GM19023 (cell line): ENCODE results near the gene ERC1.

Source experiments
- ATAC-seq: cut with Tn5 transposase; IDR thresholded peaks from one replicate; pipeline ENCODE4 v1.9.1; 2021; ENCODE audit warnings: mild to moderate bottlenecking, moderate library complexity; ENCODE audit not compliant: unreplicated experiment

ERC1 gene

DNA sequence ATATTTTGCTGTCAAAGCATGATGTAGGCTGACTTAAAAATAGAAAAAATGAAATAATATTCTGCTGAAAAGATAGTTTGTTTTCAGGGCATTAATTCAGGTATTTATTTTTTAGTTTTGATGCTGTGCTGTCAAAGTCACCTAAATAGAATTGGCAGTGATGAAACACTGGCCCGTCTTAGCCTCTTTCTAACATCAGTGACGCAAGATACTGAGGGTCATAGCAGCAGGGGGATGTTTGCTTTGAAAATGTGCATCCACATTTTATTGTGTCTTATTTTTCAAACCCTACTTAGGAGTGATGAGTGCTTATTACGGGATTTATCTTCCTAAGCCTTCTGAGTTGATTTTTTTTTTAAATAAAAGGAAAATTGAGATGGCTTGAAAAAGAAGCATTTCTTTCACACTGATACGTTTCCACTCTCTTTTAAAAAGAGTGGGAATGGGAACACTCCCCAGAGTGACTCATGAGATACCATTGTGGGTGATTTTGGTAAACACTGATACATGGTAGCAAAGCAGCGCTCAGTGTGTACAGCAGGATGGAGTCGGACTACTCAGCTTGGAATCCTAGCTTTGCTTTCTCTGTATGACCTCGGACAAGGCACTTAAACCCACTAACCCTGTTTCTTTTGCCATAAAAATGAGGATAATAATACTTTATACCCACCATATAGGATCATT is 290.8 kb downstream of the ERC1 start:
- ATAC-seq, result no peak

DNA sequence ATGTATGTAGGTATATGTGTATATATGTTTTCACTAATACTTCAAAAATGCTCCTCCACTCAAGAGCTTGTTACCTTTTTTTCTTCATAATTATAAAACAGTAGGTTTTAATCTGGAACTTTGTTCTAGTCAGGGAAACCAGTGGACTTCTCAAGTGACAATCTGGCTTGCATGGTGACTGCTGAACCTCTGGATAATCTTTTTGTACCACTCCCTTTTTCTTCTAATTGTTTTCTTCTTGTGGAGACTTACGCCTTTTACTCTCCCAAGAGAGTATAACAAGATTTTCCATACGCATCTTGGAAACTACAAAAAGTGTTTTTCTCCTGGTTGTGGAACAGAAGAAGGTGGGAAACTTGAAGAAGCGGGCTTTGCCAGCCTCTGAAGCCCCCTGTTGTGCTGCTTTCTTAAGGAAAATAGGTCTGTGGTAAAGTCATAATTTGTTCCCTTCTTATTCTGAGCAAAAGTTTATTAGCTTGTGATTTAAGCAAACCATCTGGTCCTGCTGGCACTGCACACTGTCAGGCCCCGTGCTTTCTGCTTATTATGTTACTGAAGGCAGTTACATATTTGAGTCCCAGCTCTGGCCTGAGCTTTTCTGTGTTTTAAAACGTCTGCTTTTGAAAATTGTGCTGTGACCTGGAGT is 291.8 kb downstream of the ERC1 start:
- ATAC-seq, result no peak

DNA sequence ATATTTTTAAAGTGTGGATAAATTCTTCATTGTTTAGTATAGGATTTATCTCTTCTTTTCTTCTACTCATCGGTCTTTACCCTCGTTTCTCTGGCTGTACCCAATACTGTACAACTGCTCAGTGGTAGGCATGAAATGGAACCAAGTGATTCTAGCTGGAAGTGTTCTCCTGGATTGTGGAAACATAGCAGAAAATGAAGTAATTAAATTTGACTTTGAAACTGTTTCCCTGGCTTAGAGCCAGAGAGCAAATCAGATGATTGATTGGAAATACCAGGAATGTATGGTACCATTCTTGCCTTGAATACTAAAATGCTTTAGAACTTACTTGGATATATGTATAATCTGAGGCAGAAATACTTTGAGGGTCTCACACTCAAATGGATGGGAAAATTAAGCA is 292.3 kb downstream of the ERC1 start:
- ATAC-seq, result no peak

DNA sequence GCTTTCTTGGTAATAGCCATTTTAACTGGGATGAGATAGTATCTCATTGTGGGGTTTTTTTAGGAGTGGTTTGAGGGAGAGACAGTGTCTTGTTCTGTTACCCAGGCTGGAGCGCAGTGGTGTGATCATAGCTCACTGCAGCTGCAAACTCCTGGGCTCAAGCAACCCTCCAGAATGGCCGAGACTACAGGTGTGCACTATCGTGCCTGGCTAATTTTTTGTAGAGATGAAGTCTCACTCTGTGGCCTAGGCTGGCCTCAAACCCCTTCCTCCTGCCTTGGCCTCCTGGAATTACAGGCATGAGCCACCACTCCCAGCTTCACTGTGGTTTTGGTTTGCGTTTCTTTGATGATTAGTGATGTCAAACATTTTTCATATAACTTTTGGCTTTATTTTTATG is 293.6 kb downstream of the ERC1 start:
- ATAC-seq, result no peak

DNA sequence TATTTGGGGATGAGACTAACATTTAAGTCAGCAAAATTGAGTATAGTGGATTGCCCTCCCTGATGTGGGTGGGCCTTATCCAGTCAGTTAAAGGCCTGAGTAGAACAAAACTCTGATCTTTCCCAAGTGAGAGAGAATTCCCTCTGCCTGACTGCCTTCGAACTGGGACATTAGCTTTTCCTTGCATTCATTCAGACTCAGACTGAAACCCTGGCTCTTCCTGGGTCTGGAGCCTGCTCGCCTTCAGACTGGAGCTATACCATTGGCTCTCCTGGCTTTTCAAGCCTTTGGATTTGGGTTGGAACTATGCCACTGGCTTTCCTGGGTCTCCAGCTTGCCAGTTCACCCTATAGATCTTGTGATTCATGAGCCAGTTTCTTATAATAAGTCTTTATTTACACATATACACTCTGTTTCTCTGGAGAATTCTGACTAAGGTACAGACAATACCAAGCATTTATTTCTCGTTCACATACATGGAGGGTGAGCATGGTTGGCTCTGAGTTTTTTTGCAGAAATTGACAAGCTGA is 296.5 kb downstream of the ERC1 start:
- ATAC-seq, result no peak

DNA sequence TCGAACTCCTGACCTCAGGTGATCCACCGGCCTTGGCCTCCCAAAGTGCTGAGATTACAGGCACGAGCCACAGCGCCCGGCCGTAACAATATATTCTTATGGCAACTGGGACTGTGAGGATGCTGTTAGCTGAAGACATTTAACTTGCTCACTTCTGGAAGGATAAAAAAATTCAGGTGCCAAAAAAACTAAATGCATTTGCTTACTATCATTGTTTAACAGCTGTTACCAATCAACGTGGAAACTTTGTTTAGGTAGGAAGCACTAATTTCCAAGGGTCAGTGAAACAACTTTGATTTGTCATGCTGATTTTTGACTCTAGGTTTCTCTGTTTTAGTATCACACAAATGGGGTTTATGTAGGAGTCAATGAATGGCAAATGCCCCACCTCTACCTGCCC is 297.3 kb downstream of the ERC1 start:
- ATAC-seq, result no peak

DNA sequence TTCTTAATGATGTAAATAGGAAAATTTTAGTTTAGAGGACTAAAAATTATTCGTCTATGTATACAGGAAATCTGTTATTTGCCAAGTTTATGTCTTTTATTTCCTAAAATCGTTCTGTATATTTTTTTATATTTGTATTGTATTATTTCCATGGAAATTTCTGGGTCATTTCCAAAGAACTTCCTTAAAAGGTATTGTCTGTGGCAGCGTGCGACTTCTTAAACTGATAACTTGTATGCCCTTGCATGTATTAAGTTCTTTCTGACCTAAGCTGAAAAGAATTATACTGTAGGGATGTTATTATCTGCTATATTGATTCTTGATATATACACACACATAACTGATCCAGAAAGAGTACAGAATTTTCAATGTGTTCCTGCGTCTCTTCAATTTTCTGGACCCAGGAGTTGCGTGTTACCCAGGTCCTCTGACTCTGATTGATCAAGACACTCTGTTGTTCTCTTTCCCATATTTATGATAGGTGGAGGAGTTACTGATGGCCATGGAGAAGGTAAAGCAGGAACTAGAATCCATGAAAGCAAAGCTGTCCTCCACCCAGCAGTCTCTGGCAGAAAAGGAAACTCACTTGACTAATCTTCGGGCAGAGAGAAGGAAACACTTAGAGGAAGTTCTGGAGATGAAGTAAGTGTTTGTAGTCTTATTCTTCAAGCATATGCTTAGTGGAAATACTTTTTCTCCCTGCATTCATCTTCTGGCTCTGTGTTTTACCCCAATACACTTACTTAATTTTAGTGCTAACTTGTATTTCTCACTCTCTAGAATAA is 298.5 kb downstream of the ERC1 start:
- no peak for ATAC-seq

DNA sequence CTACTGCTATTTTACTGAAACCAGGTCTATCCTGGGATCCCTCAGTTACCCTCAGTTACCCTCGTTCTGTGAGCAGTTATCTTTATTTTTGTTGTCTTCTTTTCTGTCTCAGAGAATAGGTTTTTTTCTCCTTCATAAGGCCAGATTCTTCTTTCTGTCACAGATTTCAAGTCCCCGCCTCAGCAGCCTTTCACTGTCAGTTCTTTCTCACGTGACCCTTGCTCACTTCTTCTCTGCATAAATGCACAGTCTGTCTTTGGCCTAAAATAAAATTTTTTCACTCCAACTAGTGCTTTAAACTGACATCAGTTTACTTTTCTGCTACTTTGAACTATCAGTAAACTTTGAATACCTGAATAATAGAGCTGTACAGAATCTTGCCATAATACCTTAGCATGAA is 299.7 kb downstream of the ERC1 start:
- ATAC-seq, result no peak

DNA sequence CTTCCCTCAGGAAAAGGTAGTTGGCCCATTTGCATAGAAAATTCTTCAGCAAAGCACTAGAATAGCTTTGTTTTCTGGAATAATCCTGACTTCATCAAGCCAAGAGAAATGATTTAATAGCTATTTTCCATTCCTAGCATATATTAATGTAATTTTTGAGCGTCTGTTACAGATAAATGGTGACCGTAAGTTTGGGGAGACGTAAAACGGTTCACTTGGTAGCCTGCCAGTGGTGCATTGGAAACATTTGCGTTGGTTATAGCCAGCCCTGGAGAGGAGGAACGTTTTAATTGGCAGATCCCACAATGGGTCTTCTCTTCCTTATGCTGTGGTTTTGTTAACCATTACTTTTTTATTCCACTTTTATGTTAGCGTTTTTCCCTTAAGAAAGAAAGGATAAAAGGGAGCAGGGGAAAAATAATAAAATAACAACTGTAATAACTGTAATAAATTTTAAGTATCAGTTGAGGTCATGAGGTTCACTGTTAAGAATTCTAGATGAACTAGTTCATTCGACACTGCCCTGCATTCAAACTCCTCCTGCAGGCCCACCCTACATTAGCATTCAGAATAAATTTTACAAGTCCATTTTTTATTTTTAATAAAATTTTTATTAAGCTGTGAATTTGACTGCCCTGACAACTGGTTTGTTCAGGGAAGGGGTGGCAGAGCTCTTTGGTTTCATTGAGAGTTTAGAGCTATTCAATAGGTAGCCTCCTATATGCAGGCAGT is 300.7 kb downstream of the ERC1 start:
- no peak for ATAC-seq

DNA sequence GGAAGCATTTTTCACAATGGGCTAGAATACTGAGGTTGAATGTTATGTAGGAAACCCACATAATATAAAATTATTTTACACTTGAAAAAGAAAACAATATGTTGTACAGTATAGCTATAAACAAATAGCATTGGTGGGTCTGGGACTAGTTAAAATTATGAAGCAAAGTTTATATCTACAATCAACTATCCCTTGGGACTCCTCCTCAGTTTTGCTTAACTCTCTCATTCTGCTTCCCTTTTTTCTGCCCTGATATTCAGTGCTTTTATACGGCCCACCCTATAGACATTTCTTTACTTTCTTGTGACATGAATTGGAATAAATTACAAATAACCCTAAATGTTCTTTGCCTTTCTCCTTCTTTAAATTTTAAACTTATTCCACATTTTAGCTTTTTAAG is 302.9 kb downstream of the ERC1 start:
- no peak for ATAC-seq

DNA sequence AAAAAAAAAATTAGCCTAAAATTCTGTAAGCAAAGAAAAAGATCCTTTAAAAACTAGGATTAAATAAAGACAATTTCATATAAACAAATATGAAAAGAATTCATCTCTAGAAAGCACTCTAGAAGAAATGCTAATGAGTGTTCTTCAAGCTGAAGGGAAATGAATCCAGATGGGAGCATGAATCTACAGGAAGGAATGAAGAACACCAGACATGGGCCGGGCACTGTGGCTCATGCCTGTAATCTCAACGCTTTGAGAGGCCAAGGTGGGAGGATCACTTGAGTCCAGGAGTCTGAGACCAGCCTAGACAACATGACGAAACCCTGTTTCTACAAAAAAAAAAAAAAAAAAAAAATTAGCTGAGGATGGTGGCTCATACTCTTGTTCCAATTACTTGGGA is 306.2 kb downstream of the ERC1 start:
- ATAC-seq, result no peak

DNA sequence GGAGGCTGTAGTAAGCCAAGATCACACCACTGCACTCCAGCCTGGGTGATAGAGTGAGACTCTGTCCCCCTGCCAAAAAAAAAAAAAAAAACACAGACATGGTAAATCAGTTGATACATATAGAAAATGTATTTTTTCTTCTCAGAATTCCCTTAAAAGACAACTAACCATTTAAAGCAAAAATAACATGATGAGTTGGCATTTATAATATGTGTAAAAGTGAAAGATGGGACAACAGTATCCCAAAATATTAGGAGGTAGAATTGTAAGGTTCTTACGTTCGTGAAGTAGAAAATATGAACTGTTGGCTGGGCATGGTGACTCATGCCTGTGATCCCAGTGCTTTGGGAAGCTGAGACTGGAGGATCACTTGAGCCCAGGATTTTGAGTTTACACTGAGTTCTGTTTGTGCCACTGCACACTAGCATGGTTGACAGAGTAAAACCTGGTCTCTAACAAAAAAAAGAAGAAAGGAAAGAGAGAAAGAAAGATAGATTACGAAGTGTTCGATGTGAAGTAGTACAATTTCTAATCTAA is 306.7 kb downstream of the ERC1 start:
- no peak for ATAC-seq

DNA sequence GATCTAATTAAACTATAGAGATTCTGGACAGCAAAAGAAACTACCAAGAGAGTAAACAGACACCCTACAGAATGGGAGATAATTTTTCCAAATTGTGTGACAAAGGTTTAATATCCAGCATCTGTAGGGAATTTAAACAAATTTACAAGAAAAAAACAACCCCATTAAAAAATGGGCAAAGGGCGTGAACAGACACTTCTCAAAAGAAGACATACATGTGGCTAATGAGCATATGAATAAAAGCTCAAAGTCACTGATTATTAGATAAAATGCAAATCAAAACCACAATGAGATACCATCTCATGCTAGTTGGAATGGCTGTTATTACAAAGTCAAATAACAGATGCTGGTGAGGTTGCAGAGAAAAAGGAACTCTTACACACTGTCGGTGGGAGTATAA is 309.4 kb downstream of the ERC1 start:
- no peak for ATAC-seq

DNA sequence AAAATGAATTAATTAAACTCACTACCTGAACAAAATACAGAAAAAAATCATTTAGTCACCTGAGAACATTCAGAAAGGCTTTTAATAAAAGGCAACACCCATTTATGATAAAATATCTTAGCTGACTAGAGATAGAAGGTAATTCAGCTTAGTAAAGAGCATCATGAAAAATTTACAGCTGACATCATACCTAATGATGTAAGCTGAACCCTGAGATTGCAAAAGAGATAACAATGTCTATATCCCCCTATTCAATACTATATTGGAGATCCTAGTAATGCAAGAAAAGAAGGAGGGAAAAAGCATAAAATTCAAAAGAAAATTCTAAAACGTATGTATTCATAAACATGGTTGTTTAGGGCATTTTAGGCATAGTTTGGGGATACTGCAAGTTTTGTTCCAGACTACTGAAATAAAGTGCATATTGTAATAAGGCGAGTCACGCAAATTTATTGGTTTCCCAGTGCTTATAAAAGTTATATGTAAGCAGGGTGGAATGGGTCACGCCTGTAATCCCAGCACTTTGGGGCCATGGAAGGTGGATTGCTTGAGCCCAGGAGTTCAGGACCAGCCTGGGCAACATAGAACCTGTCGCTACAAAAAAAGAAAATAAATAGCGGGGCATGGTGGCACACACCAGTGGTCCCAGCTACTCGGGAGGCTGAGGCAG is 311.3 kb downstream of the ERC1 start:
- ATAC-seq, result no peak

DNA sequence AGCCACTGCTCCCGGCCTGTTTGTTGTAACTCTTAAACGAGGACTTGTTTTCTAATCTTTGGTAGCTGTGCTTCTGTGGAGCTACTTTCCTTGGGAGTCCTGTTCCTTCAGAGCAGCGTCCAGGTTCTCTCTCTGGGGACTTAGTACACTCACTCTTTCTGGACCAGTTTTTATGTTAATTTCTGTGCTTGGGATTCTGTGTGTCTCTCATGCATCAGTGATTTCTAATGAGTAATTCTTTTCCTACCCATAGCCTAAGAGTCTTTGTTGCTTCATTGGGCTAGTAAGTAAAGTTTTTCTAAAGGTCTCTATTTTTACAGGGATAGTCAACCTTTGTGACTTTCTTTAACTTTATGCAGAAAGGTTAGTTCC is 314.0 kb downstream of the ERC1 start:
- ATAC-seq, result no peak

DNA sequence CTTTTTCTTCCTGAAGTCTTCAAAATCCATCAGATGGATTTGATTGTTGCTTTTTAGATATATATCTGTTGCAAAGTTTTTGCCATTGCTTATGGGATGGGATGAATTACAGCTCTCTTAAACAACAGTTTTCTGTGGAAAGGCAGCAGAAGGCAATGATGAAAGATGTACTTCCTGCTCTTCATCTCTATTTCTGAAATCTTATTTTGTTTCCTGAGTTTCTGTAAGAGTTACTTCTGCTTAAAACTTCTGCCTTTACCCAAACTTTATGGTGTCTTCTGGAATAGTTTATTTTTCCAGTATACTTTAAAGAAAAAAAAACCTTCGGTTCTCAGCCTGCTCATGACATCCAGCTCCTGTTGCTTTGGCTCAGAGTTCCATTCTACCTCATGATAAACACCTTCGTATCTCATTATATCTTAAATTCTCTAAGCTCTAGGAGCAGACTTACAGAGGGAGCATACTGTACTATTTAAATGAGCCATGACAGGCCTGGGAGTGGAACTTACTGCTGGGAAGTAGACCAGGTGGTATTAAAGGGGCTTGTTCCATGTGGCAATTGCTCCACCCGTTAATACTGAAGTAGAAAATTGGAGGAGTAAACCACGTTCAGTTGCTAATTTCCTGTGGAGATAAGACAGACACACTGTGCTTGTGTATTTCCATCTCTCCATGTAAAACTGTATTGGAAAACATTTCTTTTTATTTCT is 314.9 kb downstream of the ERC1 start:
- ATAC-seq, result no peak

DNA sequence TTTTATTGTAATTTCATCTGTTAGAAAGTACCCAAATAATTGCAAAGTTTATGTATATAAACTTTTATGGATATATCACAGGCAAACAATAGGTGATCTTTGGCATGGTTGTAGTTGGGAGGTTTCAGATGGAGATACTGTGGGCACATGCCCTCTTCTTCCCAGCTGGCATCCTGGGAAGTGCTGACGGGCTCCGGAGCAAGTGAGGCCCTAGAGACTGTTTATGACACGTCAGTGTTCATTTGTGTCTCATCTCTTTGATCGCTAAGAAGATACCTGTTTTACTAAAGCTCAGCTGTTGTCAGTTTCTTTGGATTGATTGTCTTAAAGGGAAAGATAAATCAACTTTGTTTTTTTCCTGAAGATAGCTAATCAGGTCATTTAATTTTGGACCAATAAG is 315.8 kb downstream of the ERC1 start:
- no peak for ATAC-seq

DNA sequence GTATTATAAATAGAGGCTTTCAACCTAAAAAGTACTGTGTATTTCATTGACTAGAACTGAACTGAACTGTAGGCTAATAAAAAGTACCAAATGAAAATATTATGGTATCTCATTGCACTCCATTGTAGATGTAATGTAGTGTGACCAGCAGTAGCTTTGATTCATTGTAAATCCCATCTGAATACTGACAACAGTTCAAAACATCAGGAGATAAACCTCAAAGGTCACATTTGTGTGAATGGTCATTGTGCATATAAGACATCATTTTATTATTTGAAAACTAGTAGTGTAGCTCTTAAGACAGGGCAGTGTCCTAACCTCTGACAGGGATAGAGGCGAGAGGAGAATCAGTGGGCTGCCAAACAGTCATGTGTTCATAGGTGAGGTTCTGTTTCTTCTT is 316.8 kb downstream of the ERC1 start:
- ATAC-seq, result no peak

DNA sequence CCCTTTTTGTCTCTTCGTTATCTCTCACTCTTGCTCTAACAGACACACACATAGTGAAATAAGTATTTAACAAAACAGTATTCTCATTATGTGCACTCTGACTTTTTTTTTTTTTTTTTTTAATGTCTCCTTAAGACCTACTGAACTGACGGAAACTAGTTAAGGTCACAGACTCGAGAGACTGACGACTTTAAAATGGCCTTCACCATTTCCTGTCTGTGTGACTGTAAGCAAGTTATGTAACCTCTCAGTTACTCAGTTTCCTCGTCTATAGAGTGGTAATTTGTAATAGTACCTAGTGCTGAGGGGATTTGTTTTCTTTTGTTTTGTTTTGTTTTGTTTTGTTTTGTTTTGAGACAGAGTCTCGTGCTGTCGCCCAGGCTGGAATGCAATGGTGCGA is 318.6 kb downstream of the ERC1 start:
- ATAC-seq, result no peak

DNA sequence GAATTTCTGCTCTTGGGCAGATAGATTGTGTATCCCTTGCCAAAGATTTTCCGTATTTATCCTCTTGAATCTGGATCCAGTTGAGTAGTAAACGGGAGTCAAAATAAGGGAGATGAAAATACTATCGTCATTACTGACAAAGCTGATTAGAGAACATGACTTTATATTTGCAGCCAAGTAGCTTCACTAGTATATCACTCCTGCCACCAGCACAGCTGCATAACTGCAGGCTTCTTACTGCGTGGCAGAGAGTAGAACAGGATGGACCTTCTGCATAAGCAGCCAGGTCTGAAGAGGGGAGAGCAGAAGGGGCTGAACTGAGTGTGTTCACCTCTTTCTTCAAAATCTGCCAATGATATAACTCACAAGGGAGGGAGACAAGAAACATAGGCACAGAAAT is 319.6 kb downstream of the ERC1 start:
- ATAC-seq, result no peak
